HepG2 (cell line): Measurements from ENCODE around the gene MED9. TPM values are rescaled to one million over a fixed set of nuclear protein-coding genes. Genes with fewer than 3 reads are reported as not detected.

Experiments
- ARNT2 ChIP-seq: sonication (generic); formaldehyde crosslinking; IDR thresholded peaks from 2 replicates; pipeline ENCODE4 v1.8.0; 2022; ENCODE audit warnings: mild to moderate bottlenecking, low read depth, missing genetic modification reagents, moderate library complexity
- DMTF1 ChIP-seq: sonication (generic); formaldehyde crosslinking; IDR thresholded peaks from 2 replicates; pipeline ENCODE4 v1.4.0; 2020; ENCODE audit warnings: mild to moderate bottlenecking, missing genetic modification reagents
- NFATC3 ChIP-seq: sonication (generic); formaldehyde crosslinking; IDR thresholded peaks from 2 replicates; pipeline ENCODE4 v1.5.1; 2020; ENCODE audit warnings: mild to moderate bottlenecking, missing genetic modification reagents
- NFIB ChIP-seq: sonication (generic); formaldehyde crosslinking; IDR thresholded peaks from 2 replicates; pipeline ENCODE4 v1.9.0; 2021; ENCODE audit warnings: missing genetic modification reagents, mild to moderate bottlenecking, borderline replicate concordance
- NR1H2 ChIP-seq: sonication (generic); formaldehyde crosslinking; IDR thresholded peaks from 2 replicates; pipeline ENCODE4 v1.8.1; 2022; ENCODE audit warnings: low read depth, missing genetic modification reagents, borderline replicate concordance
- RXRB ChIP-seq: IDR thresholded peaks from 2 replicates; pipeline ENCODE4 v1.6.1; 2016; ENCODE audit warnings: borderline replicate concordance, missing genetic modification reagents, missing compliant biosample characterization
- USF2 ChIP-seq, 2 experiments: sonication (generic) in 1 of 2; formaldehyde crosslinking in 1 of 2; IDR thresholded peaks; 2 replicates each; pipeline versions ENCODE4 v1.5.1 to v1.6.1; 2011 to 2020; ENCODE audit warnings: borderline replicate concordance in 1 of 2, low read depth in 1 of 2, low read length in 1 of 2, mild to moderate bottlenecking in 1 of 2, missing genetic modification reagents in 1 of 2, moderate library complexity in 1 of 2
- YEATS4 ChIP-seq: sonication (generic); formaldehyde crosslinking; IDR thresholded peaks from 2 replicates; pipeline ENCODE4 v1.4.0; 2020; ENCODE audit warnings: missing genetic modification reagents, borderline replicate concordance
- YY1 ChIP-seq: IDR thresholded peaks from 2 replicates; pipeline ENCODE4 v1.6.1; 2011; ENCODE audit warnings: low read length, low read depth, moderate library complexity, mild to moderate bottlenecking; ENCODE audit not compliant: insufficient read depth, insufficient replicate concordance
- ZNF546 ChIP-seq: sonication (generic); formaldehyde crosslinking; conservative IDR thresholded peaks from 2 replicates; pipeline ENCODE4 v1.8.1; 2023; ENCODE audit warnings: mild to moderate bottlenecking, missing genetic modification reagents
- ZNF557 ChIP-seq: sonication (generic); formaldehyde crosslinking; IDR thresholded peaks from 2 replicates; pipeline ENCODE4 v1.4.0; 2020; ENCODE audit warnings: missing genetic modification reagents
- ZNF790 ChIP-seq: sonication (generic); formaldehyde crosslinking; IDR thresholded peaks from 2 replicates; pipeline ENCODE4 v1.8.0; 2022; ENCODE audit warnings: missing genetic modification reagents, mild to moderate bottlenecking, borderline replicate concordance
- ZNF839 ChIP-seq: sonication (generic); formaldehyde crosslinking; IDR thresholded peaks from 2 replicates; pipeline ENCODE4 v1.4.0; 2020; ENCODE audit warnings: missing genetic modification reagents, mild to moderate bottlenecking, borderline replicate concordance
- polyA plus RNA-seq, 8 experiments: library from polyadenylated mRNA; depleted of rRNA in 3 of 8; stranded (reverse) in 7 of 8; unstranded in 1 of 8; fragments of >200 nt; fragmentation: Illumina TruSeq in 4 of 8; extraction: Trizol in 4 of 8; gene quantifications; 2 replicates each; pipeline versions ENCODE4 v1.2.1 to v1.2.3, GENCODE V29; 2011 to 2016; ENCODE audit warnings: low read depth in 4 of 8, missing spikeins in 1 of 8, mixed read lengths in 1 of 8; ENCODE audit not compliant: insufficient read depth in 1 of 8
- total RNA-seq, 5 experiments: library from RNA; depleted of rRNA; stranded (reverse); fragments of >200 nt; fragmentation: Illumina TruSeq; extraction: Trizol; gene quantifications; 2 replicates each; pipeline ENCODE4 v1.2.3, GENCODE V29; 2016; ENCODE audit warnings: low read depth in 1 of 5
- TF ChIP-seq, protein P1 (sequence below): sonication (generic); formaldehyde crosslinking; IDR thresholded peaks from 2 replicates; pipeline ENCODE4 v1.4.0; 2020; ENCODE audit warnings: mild to moderate bottlenecking, low read depth, missing genetic modification reagents
- TF ChIP-seq, protein P2 (sequence below): sonication (generic); formaldehyde crosslinking; IDR thresholded peaks from 2 replicates; pipeline ENCODE4 v1.5.1; 2020; ENCODE audit warnings: missing genetic modification reagents, mild to moderate bottlenecking, borderline replicate concordance
- TF ChIP-seq, protein P3 (sequence below): sonication (generic); formaldehyde crosslinking; conservative IDR thresholded peaks from 2 replicates; pipeline ENCODE4 v1.8.0; 2022; ENCODE audit warnings: low read depth, missing genetic modification reagents

Gene MED9
- total and polyA plus RNA-seq, 2 of the 13 experiments (the other 11 are each of a cell fraction or from before 2014, with no cell fraction given) = 11.9 to 15.1 TPM

- TF ChIP-seq ARNT2 (0 out of 2 replicates have a peak, but pooled peaks have one; percentile 48), YY1 (peak; percentile 60), ZNF839 (CRISPR knock-in tag) (no peak), ZNF557 (CRISPR knock-in tag) (no peak), ZNF790 (no peak; the same call in 1 of the 2 replicates), NR1H2 (CRISPR knock-in tag) (no peak), YEATS4 (CRISPR knock-in tag) (no peak), RXRB (CRISPR knock-in tag) (no peak), ZNF546 (CRISPR knock-in tag) (peak; percentile 24; the same call in 1 of the 2 replicates), NFATC3 (CRISPR knock-in tag) (no peak), NFIB (CRISPR knock-in tag) (no peak), DMTF1 (no peak), USF2 (IDR thresholded peaks at IDR 0.05; ENCODE audit: low read depth, low read length) (no peak), USF2 (CRISPR knock-in tag; IDR thresholded peaks at IDR 0.05; ENCODE audit: borderline replicate concordance) (no peak)
- TF ChIP-seq, protein P1, sequence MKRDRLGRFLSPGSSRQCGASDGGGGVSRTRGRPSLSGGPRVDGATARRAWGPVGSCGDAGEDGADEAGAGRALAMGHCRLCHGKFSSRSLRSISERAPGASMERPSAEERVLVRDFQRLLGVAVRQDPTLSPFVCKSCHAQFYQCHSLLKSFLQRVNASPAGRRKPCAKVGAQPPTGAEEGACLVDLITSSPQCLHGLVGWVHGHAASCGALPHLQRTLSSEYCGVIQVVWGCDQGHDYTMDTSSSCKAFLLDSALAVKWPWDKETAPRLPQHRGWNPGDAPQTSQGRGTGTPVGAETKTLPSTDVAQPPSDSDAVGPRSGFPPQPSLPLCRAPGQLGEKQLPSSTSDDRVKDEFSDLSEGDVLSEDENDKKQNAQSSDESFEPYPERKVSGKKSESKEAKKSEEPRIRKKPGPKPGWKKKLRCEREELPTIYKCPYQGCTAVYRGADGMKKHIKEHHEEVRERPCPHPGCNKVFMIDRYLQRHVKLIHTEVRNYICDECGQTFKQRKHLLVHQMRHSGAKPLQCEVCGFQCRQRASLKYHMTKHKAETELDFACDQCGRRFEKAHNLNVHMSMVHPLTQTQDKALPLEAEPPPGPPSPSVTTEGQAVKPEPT (CRISPR knock-in tag) = no peak
- TF ChIP-seq, protein P2, sequence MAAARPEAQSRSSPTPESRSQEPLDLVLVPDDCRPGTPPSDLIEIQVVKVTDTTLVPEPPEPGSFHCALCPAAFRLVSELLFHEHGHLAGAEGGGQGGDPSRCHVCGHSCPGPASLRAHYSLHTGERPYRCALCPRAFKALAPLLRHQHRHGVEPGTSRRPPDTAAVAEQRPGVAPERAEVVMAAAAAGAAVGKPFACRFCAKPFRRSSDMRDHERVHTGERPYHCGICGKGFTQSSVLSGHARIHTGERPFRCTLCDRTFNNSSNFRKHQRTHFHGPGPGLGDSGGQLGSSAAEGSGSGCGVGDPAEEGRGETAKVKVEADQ = no peak
- TF ChIP-seq, protein P3, sequence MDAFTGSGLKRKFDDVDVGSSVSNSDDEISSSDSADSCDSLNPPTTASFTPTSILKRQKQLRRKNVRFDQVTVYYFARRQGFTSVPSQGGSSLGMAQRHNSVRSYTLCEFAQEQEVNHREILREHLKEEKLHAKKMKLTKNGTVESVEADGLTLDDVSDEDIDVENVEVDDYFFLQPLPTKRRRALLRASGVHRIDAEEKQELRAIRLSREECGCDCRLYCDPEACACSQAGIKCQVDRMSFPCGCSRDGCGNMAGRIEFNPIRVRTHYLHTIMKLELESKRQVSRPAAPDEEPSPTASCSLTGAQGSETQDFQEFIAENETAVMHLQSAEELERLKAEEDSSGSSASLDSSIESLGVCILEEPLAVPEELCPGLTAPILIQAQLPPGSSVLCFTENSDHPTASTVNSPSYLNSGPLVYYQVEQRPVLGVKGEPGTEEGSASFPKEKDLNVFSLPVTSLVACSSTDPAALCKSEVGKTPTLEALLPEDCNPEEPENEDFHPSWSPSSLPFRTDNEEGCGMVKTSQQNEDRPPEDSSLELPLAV = no peak
Observed at GRCh38 chr17:17496189-17497064, 19.6 kb downstream of the MED9 start, which contains the start of gene RASD1 (continued).
